ENCODE measurements around the gene P2RY4.
"Not testable (repeated sequence)": the region's sequence is repeated elsewhere in the genome, so short reads cannot be mapped to it uniquely, and the experiment has no call there.

Gene P2RY4

DNA sequence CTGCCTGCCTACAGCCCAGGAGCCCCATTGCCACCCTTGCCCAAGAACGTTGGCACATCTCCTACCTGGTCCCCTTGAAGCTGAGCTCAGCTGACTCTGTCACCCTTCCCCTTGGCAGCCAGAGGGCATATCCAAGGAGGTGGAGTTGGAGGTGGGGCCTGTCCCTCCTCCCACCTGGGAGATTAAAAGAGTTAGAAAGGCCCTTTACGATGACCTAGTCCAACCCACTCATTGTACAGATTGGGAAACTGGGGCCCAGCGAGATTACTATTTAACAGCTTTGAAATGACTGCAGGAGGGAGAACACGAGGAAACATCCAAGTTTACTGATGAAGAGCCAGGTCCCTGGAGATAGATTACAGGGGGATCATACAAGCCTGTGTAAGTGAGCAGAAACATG lies at the start of gene P2RY4:
TSS of gene P2RY4 (minus strand) at position 101 of the 400 bp plus-strand sequence. CDS start 580 bp downstream, outside the sequence.
- H3K4me3 ChIP-seq (ENCODE audit: low read depth, low read length) = no peak within 1 kb of the TSS

DNA sequence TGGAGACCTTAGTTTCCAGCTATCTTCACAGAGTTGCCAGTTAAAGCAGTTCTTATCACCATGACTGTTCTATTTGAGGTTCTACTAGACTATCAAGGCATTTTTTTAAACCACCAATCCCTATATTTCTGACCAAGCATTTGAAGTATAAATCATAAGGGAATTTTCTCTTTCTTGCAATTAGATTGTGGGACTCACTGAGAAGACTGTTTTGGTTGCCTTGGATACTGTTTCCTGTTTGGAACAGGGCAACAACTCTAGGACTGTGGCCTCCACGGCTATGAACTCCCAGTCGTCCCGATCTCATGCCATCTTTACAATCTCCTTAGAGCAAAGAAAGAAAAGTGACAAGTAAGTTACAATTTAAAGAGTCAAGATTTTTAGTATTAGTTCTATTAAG lies 41.7 kb upstream of the P2RY4 start:
- no peak overlapping the region for H3K4me3 ChIP-seq (ENCODE audit: low read depth, low read length)

DNA sequence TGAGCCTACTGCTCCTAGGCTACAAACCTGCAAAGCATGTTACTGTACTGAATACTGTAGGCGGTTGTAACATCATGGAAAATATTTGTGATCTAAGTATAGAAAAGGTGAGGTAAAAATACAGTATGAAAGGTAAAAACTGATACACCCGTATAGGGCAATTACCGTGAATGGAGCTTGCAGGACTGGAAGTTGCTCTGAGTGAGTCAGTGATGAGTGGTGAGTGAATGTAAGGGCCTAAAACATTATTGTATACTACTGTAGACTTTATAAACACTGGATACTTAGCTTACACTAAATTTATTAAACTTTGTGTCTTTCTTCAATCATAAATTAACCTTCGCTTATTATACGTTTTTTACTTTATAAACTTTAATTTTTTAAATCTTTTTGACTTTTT lies 33.6 kb upstream of the P2RY4 start:
- no peak overlapping the region for H3K4me3 ChIP-seq (ENCODE audit: low read depth, low read length)

DNA sequence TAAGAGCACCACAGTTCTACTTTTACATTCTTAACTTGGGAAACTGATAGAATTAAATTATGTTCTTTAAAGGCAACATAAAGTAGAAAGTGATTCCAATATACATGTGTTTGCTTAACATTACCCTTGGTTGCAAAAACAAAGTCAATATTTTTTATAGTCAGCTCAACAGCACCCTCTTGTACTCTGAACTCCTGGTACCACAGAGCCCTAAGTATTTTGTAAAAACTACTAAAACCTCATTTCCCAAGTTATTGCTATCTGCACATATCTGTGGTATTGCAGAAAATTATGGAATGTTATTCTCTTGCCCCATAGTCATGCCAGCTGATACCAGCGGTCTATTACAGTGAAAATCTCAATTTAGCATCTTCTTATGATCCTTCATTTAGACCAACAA lies 32.8 kb upstream of the P2RY4 start:
- H3K4me3 ChIP-seq (ENCODE audit: low read depth, low read length) = no peak overlapping the region

- peak within 1 kb of the TSS; percentile 75 for H3K4me3 ChIP-seq (ENCODE audit: low read depth, low read length)
Observed at GRCh38 chrX:70289793-70290770, 30.1 kb upstream of the P2RY4 start, which contains the start of the genes KIF4A and PDZD11. KIF4A (plus strand) TSS chrX:70290104; CDS start chrX:70290459, 355 bp downstream. PDZD11 (minus strand) TSS chrX:70289927; CDS start chrX:70289341, 586 bp downstream.

GRCh38 chrX:70289168-70289792 lies 29.3 kb upstream of the P2RY4 start:
- H3K4me3 ChIP-seq (ENCODE audit: low read depth, low read length) = peak overlapping the region; percentile 75

- no peak within 1 kb of the TSS for H3K4me3 ChIP-seq (ENCODE audit: low read depth, low read length)
Observed at GRCh38 chrX:70281951-70282350, 21.9 kb upstream of the P2RY4 start, which contains the start of gene RAB41. RAB41 (plus strand) TSS chrX:70282172; CDS start chrX:70282218, 46 bp downstream.

DNA sequence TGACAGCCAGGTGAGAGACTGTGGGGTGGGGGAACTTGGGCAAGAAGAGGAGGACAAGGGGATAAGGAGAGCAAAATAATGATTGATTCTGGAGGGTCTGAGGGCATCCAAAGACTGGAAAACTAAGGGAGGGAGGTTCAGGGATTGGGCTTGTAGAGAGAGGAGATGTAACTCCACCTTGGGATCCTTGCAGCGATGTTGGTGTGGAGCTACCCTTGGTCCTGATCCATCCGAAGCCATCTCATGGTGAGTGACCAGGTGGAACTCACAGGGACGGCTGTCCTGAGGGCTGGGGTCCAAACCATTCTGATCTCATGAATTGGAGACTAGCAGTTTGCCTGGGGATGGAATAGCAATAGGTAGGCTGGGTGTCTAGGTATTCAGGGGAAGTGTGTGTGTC lies 20.6 kb upstream of the P2RY4 start:
- no peak overlapping the region for H3K4me3 ChIP-seq (ENCODE audit: low read depth, low read length)

DNA sequence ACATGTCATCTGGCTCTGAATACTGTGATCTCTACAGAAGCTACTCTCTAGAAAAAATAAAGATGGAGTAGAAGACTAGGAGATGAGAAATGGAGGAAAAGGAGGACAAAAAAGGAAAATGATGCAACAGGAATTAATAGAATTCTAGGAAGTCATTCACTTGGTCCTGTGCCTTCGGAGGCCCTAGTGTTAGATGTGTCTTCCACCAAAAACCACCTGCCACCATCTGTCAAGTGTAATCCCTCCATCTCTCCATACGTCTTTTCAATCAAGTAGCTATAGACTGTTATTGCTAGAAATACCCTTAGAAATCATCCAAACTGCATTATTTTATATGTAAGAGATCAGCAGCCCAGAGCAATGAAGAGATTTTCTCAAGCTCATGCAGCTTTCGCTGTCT lies 19.1 kb upstream of the P2RY4 start:
- no peak overlapping the region for H3K4me3 ChIP-seq (ENCODE audit: low read depth, low read length)

- H3K4me3 ChIP-seq (ENCODE audit: low read depth, low read length) = not testable (repeated sequence)
Observed at GRCh38 chrX:70274029-70274428, 14.0 kb upstream of the P2RY4 start.

DNA sequence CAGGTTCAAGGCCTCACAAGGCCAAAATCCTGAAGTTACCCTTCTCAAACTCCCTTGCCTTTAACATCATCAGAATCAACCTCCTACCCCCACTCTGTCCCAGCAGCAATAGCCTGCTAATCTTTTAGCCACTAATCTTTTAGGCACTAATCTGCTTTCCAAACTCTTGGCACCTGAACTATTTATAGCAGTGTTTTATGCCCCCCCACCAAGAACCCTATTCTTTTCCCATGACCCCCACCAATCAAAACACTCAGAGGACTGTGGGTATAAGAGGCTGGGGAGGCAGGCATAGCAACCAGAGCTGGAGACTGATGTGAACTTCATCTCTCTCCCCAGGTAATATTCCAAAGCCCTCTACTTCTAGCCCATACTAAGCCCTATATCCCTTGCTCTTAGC lies 8.0 kb upstream of the P2RY4 start, which contains the start of gene ARR3:
TSS of gene ARR3 (plus strand) at position 301 of the 400 bp plus-strand sequence. CDS start 1,052 bp downstream, outside the sequence.
- no peak within 1 kb of the TSS for H3K4me3 ChIP-seq (ENCODE audit: low read depth, low read length)

GRCh38 chrX:70264784-70265183 lies 4.8 kb upstream of the P2RY4 start:
- no peak overlapping the region for H3K4me3 ChIP-seq (ENCODE audit: low read depth, low read length)

DNA sequence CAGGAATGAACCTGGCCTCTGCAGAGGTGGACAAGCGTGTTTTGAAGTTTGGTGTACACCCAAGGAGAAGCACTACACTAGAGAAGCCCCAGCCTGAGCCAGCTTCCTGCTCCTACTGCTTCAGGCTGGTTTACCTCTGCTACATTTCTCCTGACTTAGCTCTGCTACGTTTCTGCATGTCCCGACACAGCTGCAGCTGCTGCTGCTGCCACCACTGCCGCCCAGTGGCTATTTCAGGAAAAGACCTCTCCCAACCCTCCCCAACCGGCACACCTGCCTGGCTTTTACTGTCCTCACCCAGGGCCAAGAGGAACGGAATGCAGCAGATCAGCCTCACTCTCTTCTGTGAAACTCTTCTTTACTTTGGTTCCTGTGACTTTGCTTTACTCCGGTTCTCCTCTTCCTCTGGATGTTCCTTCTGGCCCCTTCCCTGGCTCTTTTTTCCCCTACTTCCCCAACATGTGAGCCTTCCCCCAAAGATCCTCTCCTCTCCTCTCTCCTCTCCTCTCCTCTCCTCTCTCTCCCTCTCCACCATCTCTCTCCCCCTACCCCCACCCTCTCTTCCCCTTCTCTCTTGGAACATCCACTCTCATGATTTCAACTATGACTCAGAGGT lies 3.1 kb upstream of the P2RY4 start:
- H3K4me3 ChIP-seq (ENCODE audit: low read depth, low read length) = no peak overlapping the region

DNA sequence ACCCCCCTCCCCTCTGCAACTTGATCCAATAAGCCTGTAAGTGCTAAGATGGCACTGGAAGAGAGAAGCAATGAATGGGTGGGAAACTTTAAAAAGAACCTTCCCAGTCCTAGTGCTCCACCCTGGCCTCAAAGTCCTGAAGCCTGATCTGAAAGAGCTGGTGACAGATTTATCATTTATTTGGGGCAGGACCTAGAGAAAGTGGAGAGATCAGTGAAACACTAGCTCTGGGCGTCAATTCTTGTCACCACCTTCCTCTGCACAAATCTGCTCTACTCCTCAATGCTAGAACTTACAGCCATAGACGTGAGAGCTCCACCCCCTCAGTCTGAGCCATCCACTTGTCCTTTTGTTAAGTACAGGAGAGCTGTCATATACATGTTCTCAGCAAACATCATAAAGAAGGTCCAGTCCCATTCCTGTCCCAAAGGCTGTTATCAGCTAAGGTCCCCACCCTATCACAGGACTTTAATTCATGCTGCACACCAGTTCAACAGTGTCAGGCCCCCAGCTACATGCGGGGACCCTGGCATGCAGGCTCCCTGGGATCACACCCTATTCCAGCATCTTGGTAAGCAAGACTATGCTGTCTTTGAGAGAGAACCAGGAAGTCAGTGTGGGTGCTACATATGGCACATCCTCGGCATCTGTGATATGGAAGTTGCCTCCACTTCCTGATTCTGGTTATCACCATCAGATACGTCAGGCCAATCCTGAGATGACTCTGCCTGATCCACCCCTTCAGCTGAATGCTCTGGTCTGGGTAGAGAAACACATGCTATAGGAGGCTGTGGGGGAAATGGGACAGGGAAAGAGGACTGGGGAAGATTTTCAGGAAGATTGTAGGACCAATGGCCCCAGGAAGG lies 2.3 kb downstream of the P2RY4 start:
- H3K4me3 ChIP-seq (ENCODE audit: low read depth, low read length) = no peak overlapping the region

- no peak overlapping the region for H3K4me3 ChIP-seq (ENCODE audit: low read depth, low read length)
Observed at GRCh38 chrX:70255452-70255851, 4.6 kb downstream of the P2RY4 start.

GRCh38 chrX:70254909-70255308 lies 5.1 kb downstream of the P2RY4 start:
- no peak overlapping the region for H3K4me3 ChIP-seq (ENCODE audit: low read depth, low read length)

DNA sequence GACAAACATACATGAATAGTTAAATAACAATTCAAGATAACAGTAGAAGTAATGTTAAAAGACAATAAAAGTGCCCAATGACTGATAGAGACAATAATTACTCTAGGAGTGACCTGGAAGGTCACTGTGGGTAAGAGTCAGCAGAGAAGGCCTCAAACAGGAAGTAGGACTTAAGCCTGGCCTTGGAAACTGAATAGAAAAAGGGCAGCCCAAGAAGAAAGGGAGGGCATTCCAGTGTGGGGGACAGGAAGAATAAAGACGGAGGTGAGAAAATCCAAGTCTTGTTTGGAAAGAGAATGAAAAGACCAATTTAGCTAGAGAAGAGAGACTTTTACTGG lies 6.0 kb downstream of the P2RY4 start:
- no peak overlapping the region for H3K4me3 ChIP-seq (ENCODE audit: low read depth, low read length)

GRCh38 chrX:70253377-70254062 lies 6.5 kb downstream of the P2RY4 start:
- no peak overlapping the region for H3K4me3 ChIP-seq (ENCODE audit: low read depth, low read length)

- no peak overlapping the region for H3K4me3 ChIP-seq (ENCODE audit: low read depth, low read length)
Observed at GRCh38 chrX:70252491-70252890, 7.5 kb downstream of the P2RY4 start.

GRCh38 chrX:70247252-70247651 lies 12.8 kb downstream of the P2RY4 start:
- no peak overlapping the region for H3K4me3 ChIP-seq (ENCODE audit: low read depth, low read length)

Data from iPS-11a (cell line).